Testis (tissue), 2 donors: ENCODE data around the gene MIF.

ENCODE experiments used
- POLR2A ChIP-seq: fragments of 450-650 bp; IDR thresholded peaks from one replicate; pipeline ENCODE4 v1.6.1; 2017; ENCODE audit warnings: antibody characterized with exemption, mild to moderate bottlenecking, moderate library complexity
- TF ChIP-seq, protein P1 (sequence below), 3 experiments: fragments of 450-650 bp in 2 of 3; fragments of 200-600 bp in 1 of 3; sonication (generic) in 1 of 3; IDR thresholded peaks; one replicate each; pipeline ENCODE4 v1.5.1; 2016 to 2019; ENCODE audit warnings: antibody characterized with exemption in 3 of 3, mild to moderate bottlenecking in 2 of 3, moderate library complexity in 1 of 3

DNA sequence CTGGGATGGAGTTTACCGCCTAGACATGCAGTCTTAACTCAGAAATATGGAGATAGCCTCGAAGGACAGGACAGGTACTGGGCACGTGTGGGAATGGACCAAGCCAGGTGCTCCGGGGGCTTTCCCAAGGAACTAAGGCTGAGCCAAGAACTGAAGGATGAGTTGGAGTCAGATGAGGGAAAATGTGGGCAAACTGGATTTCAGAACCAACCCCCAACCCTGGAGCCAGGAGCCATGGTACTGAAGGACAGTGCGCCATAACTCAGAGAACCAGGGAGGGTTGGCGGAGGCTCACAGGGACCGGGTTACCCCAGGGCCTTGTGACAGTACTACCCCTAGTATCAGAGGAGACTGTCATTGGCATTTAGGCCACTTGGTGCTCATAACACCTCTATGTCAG is 2.5 kb upstream of the MIF start:
- TF ChIP-seq, protein P1, sequence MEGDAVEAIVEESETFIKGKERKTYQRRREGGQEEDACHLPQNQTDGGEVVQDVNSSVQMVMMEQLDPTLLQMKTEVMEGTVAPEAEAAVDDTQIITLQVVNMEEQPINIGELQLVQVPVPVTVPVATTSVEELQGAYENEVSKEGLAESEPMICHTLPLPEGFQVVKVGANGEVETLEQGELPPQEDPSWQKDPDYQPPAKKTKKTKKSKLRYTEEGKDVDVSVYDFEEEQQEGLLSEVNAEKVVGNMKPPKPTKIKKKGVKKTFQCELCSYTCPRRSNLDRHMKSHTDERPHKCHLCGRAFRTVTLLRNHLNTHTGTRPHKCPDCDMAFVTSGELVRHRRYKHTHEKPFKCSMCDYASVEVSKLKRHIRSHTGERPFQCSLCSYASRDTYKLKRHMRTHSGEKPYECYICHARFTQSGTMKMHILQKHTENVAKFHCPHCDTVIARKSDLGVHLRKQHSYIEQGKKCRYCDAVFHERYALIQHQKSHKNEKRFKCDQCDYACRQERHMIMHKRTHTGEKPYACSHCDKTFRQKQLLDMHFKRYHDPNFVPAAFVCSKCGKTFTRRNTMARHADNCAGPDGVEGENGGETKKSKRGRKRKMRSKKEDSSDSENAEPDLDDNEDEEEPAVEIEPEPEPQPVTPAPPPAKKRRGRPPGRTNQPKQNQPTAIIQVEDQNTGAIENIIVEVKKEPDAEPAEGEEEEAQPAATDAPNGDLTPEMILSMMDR (IDR thresholded peaks at IDR 0.05), result no peak
- no peak for TF ChIP-seq POLR2A
